Retinal pigment epithelial cell (primary cell): Measurements from ENCODE around the gene NCLN.

Source experiments
- DNase-seq: peaks from one replicate; pipeline ENCODE4 v3.0.0-alpha.2; 2010; ENCODE audit warnings: low read depth
- H3K4me3 ChIP-seq: 2 replicates; pipeline ENCODE4 v1.5.1; 2011; ENCODE audit warnings: mild to moderate bottlenecking, low read length, control low read depth, moderate library complexity
- TF ChIP-seq, protein P1 (sequence below): conservative IDR thresholded peaks from 2 replicates; pipeline ENCODE4 v1.5.1; 2011; ENCODE audit warnings: low read depth, low read length, control low read depth, inconsistent platforms

NCLN gene

DNA sequence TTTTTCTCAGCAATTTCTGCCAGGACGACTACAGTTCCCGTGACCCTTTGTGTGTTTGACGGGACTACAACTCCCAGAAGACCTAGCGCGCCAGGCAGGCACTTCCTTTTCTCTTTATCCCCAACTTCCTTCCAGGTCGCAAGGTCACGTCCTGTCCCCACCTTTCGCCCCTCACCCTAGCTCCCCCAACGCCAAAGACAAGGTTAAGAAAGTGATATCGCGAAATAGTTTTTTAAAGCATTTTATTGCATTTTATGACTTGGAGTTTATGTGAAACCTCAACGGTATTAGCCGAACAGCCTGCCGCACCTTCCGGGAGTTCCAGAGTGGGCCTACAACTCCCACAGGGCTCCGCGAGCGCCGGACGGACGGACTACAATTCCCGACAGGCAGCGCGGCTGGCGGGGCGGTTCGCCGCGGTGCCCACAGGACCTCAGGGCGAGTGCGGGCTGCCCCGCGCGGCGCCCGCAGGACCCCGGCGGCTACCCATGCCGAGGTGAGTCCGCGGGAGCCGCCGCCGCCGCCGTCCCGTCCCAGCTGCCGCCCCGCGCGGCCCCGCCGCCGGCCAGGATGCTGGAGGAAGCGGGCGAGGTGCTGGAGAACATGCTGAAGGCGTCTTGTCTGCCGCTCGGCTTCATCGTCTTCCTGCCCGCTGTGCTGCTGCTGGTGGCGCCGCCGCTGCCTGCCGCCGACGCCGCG lies at the start of gene NCLN:
Gene NCLN (plus strand): TSS at position 470 of the 699 bp plus-strand sequence. CDS start 101 bp downstream, at position 571.
- DNase-seq: peak; percentile 80
- TF ChIP-seq, protein P1, sequence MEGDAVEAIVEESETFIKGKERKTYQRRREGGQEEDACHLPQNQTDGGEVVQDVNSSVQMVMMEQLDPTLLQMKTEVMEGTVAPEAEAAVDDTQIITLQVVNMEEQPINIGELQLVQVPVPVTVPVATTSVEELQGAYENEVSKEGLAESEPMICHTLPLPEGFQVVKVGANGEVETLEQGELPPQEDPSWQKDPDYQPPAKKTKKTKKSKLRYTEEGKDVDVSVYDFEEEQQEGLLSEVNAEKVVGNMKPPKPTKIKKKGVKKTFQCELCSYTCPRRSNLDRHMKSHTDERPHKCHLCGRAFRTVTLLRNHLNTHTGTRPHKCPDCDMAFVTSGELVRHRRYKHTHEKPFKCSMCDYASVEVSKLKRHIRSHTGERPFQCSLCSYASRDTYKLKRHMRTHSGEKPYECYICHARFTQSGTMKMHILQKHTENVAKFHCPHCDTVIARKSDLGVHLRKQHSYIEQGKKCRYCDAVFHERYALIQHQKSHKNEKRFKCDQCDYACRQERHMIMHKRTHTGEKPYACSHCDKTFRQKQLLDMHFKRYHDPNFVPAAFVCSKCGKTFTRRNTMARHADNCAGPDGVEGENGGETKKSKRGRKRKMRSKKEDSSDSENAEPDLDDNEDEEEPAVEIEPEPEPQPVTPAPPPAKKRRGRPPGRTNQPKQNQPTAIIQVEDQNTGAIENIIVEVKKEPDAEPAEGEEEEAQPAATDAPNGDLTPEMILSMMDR: no peak

GRCh38 chr19:3135961-3136683 lies 49.6 kb upstream of the NCLN start, which contains the start of gene GNA15:
Gene GNA15, plus strand, starts transcription at chr19:3136033. Its CDS starts 418 bp downstream, at chr19:3136451.
- H3K4me3 ChIP-seq: no peak within 1 kb of the TSS
- TF ChIP-seq, protein P1: no peak
- no peak for DNase-seq

More for the DNA sequence above, at the start of gene NCLN:
- peak within 1 kb of the TSS; percentile 82 for H3K4me3 ChIP-seq

DNA sequence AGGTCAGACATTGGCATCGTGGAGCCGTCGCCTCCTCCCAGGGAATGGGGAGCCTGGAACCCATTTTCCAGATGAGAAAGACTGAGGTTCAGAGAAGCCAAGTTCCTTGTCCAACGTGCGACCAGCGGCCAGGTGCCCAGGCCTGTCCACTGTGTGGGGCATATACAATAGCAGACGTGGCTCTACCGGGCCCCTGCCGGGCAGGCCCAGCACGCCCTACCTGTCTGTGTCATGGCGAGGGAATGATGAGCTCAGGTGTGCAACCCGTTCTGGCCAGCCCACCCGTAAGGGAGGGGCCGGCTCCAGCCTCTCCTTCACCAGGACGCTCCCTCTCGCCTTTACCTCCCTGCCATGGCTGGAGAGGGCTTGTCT lies 49.1 kb upstream of the NCLN start:
- no peak overlapping the region for H3K4me3 ChIP-seq
- DNase-seq: no peak
- TF ChIP-seq, protein P1: no peak

- DNase-seq: no peak
- TF ChIP-seq, protein P1: no peak
- H3K4me3 ChIP-seq: no peak overlapping the region
These were observed 48.6 kb upstream of the NCLN start for GRCh38 chr19:3137119-3137518.

DNA sequence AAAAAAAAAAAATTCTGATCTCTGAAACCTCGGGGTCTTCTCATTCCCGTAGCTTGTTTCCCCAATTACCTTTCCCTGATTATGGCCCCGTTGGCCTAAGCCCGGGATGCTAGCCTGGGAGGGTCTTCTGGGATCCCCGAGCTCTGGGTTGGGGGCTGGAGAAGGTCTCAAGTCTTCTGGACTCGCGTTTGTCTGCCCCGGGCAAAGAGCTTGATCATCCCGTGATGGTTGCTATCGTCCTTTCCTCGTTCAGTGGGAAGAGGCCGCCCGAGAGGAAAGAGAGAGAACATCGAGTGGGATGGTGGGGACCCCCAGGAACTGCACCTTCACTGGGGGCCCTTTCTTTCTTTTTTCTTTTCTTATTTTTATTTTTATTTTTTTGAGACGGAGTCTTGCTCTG lies 47.5 kb upstream of the NCLN start:
- no peak for DNase-seq
- TF ChIP-seq, protein P1: no peak
- no peak overlapping the region for H3K4me3 ChIP-seq

DNA sequence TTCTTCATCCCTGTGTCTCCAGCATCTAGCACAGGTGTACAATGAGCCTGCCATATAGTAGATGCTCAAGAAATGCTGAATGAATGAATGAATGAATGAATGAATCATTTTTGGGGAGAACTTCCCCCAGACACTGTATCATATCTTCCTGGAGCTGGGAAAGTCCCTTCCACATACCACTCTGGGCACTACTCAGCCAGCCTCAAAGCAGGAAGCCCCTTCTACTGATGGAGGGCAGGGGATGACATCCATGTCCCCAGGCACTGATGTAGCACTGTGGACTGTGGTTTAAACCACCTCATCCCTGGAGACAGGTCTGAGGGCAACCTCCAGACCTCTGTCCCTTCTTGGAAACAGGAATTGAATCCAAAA lies 45.1 kb upstream of the NCLN start:
- H3K4me3 ChIP-seq: no peak overlapping the region
- DNase-seq: no peak
- TF ChIP-seq, protein P1: no peak

DNA sequence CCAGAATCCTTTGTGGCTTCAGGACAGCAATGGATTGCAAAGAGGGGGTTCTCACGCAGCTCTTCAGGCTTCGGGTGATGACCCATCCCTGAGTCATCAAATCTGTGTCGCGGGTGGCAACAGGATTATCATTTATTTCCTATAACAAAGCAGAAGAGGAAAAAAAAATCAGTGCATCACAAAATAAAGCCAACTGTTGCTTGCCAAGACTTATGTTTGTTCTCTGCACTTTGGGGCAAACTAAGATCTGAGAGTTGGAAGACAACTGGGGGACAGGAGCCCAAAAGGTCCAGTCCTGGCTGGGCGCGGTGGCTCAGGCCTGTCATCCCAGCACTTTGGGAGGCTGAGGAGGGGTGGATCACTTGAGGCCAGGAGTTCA lies 43.4 kb upstream of the NCLN start:
- peak; percentile 34 for DNase-seq
- H3K4me3 ChIP-seq: no peak overlapping the region
- TF ChIP-seq, protein P1: no peak
